HG03558 (cell line): ENCODE data around the gene TLR4.
A peak's percentile ranks its signal among the peaks of the same experiment; 100 is the strongest.

Source experiments
- ATAC-seq: cut with Tn5 transposase; IDR thresholded peaks from one replicate; pipeline ENCODE4 v1.9.1; 2021; ENCODE audit warnings: moderate number of reproducible peaks; ENCODE audit not compliant: unreplicated experiment; ENCODE audit errors: extremely low read depth

Gene TLR4

GRCh38 chr9:117709936-117710335 is 5.7 kb downstream of the TLR4 start:
- ATAC-seq, result no peak

GRCh38 chr9:117714282-117714681 is 10.1 kb downstream of the TLR4 start:
- no peak for ATAC-seq

GRCh38 chr9:117715411-117715989 is 11.3 kb downstream of the TLR4 start:
- ATAC-seq, result no peak

GRCh38 chr9:117718085-117718484 is 13.9 kb downstream of the TLR4 start:
- peak; percentile 99 for ATAC-seq

GRCh38 chr9:117718701-117719100 is 14.5 kb downstream of the TLR4 start:
- no peak for ATAC-seq

GRCh38 chr9:117719161-117719920 is 15.1 kb downstream of the TLR4 start:
- ATAC-seq, result no peak

- no peak for ATAC-seq
Observed at GRCh38 chr9:117720066-117720465, 15.9 kb downstream of the TLR4 start.

- ATAC-seq, result no peak
Observed at GRCh38 chr9:117720555-117720954, 16.4 kb downstream of the TLR4 start.

GRCh38 chr9:117720987-117721386 is 16.8 kb downstream of the TLR4 start:
- ATAC-seq, result no peak

GRCh38 chr9:117722108-117722761 is 18.0 kb downstream of the TLR4 start:
- ATAC-seq, result no peak

GRCh38 chr9:117723986-117724625 is 19.9 kb downstream of the TLR4 start:
- no peak for ATAC-seq

- ATAC-seq, result no peak
Observed at GRCh38 chr9:117725426-117725887, 21.3 kb downstream of the TLR4 start.

GRCh38 chr9:117729375-117729774 is 25.2 kb downstream of the TLR4 start:
- no peak for ATAC-seq

GRCh38 chr9:117732494-117732893 is 28.3 kb downstream of the TLR4 start:
- no peak for ATAC-seq

GRCh38 chr9:117733465-117733864 is 29.3 kb downstream of the TLR4 start:
- ATAC-seq, result no peak

- no peak for ATAC-seq
Observed at GRCh38 chr9:117734082-117734481, 29.9 kb downstream of the TLR4 start.

GRCh38 chr9:117734523-117735314 is 30.5 kb downstream of the TLR4 start:
- no peak for ATAC-seq

- no peak for ATAC-seq
Observed at GRCh38 chr9:117737721-117738226, 33.6 kb downstream of the TLR4 start.

GRCh38 chr9:117739206-117739605 is 35.0 kb downstream of the TLR4 start:
- no peak for ATAC-seq
